SK-N-SH treated with all-trans-retinoic acid at 6 μM for 48 hours (cell line): ENCODE measurements around the gene SSTR1.

Experiments used
- ATAC-seq: fragments of 200-7000 bp; cut with Tn5 transposase; 3 replicates; pipeline ENCODE4 v1.9.1; 2020; ENCODE audit warnings: mild to moderate bottlenecking, moderate library complexity
- ARNTL ChIP-seq: fragments of 450-650 bp; formaldehyde crosslinking; IDR thresholded peaks from 2 replicates; pipeline ENCODE4 v1.5.0; 2020; ENCODE audit warnings: low read depth, mild to moderate bottlenecking, moderate library complexity, borderline replicate concordance
- BACH2 ChIP-seq: fragments of 250-450 bp; sonication (Bioruptor Pico); IDR thresholded peaks from 2 replicates; pipeline ENCODE4 v1.9.0; 2021; ENCODE audit warnings: mild to moderate bottlenecking, borderline replicate concordance
- CSDC2 ChIP-seq: fragments of 250-450 bp; sonication (Bioruptor Pico); IDR thresholded peaks from 2 replicates; pipeline ENCODE4 v1.5.0; 2020; ENCODE audit warnings: mild to moderate bottlenecking, moderate library complexity
- ESRRG ChIP-seq: fragments of 250-450 bp; sonication (Bioruptor Pico); IDR thresholded peaks from 2 replicates; pipeline ENCODE4 v1.6.1; 2021; ENCODE audit warnings: mild to moderate bottlenecking
- GLIS3 ChIP-seq: fragments of 250-450 bp; sonication (Bioruptor Pico); IDR thresholded peaks from 2 replicates; pipeline ENCODE4 v1.5.0; 2020; ENCODE audit warnings: mild to moderate bottlenecking, moderate library complexity
- ISL1 ChIP-seq: fragments of 250-450 bp; sonication (Bioruptor Pico); IDR thresholded peaks from 2 replicates; pipeline ENCODE4 v2.1.2; 2022; ENCODE audit warnings: mild to moderate bottlenecking, moderate library complexity
- OSR1 ChIP-seq: fragments of 250-450 bp; sonication (Bioruptor Pico); IDR thresholded peaks from 2 replicates; pipeline ENCODE4 v1.8.0; 2022; ENCODE audit warnings: moderate library complexity, mild to moderate bottlenecking, inconsistent platforms
- PPARA ChIP-seq: fragments of 250-450 bp; sonication (Bioruptor Pico); IDR thresholded peaks from 2 replicates; pipeline ENCODE4 v1.5.0; 2020; ENCODE audit warnings: mild to moderate bottlenecking, borderline replicate concordance
- RARB ChIP-seq: fragments of 250-450 bp; sonication (Bioruptor Pico); IDR thresholded peaks from 2 replicates; pipeline ENCODE4 v1.8.0; 2021; ENCODE audit warnings: mild to moderate bottlenecking, moderate library complexity
- SNAI2 ChIP-seq: fragments of 250-450 bp; sonication (Bioruptor Pico); IDR thresholded peaks from 2 replicates; pipeline ENCODE4 v1.5.0; 2020; ENCODE audit warnings: mild to moderate bottlenecking, moderate library complexity
- TCF4 ChIP-seq: fragments of 250-450 bp; sonication (Bioruptor Pico); IDR thresholded peaks from 2 replicates; pipeline ENCODE4 v1.8.0; 2021; ENCODE audit warnings: mild to moderate bottlenecking, moderate library complexity, borderline replicate concordance
- TOX ChIP-seq: fragments of 250-450 bp; sonication (Bioruptor Pico); IDR thresholded peaks from 2 replicates; pipeline ENCODE4 v1.8.0; 2021; ENCODE audit warnings: mild to moderate bottlenecking, moderate library complexity, borderline replicate concordance
- ZFP3 ChIP-seq: fragments of 250-450 bp; sonication (Bioruptor Pico); IDR thresholded peaks from 2 replicates; pipeline ENCODE4 v1.5.0; 2020; ENCODE audit warnings: mild to moderate bottlenecking, moderate library complexity
- ZFP30 ChIP-seq: fragments of 450-650 bp; formaldehyde crosslinking; IDR thresholded peaks from 2 replicates; pipeline ENCODE4 v1.5.0; 2022; ENCODE audit warnings: mild to moderate bottlenecking, moderate library complexity
- ZNF70 ChIP-seq: fragments of 450-650 bp; formaldehyde crosslinking; IDR thresholded peaks from 2 replicates; pipeline ENCODE4 v1.5.0; 2020; ENCODE audit warnings: mild to moderate bottlenecking, moderate library complexity
- ZNF8 ChIP-seq: fragments of 450-650 bp; formaldehyde crosslinking; IDR thresholded peaks from 2 replicates; pipeline ENCODE4 v1.5.0; 2020; ENCODE audit warnings: mild to moderate bottlenecking, moderate library complexity
- TF ChIP-seq, protein P1 (sequence below): fragments of 250-450 bp; sonication (Bioruptor Pico); IDR thresholded peaks from 2 replicates; pipeline ENCODE4 v1.5.1; 2020; ENCODE audit warnings: low read depth, mild to moderate bottlenecking, moderate library complexity
- TF ChIP-seq, protein P2 (sequence below): fragments of 250-450 bp; sonication (Bioruptor Pico); IDR thresholded peaks from 2 replicates; pipeline ENCODE4 v1.8.0; 2021; ENCODE audit warnings: low read depth, mild to moderate bottlenecking, moderate library complexity, borderline replicate concordance
- TF ChIP-seq, protein P3 (sequence below): fragments of 250-450 bp; sonication (Bioruptor Pico); IDR thresholded peaks from 2 replicates; pipeline ENCODE4 v1.5.0; 2020; ENCODE audit warnings: mild to moderate bottlenecking, moderate library complexity
- TF ChIP-seq, protein P4 (sequence below): fragments of 250-450 bp; sonication (Bioruptor Pico); IDR thresholded peaks from 2 replicates; pipeline ENCODE4 v1.5.1; 2021; ENCODE audit warnings: mild to moderate bottlenecking, moderate library complexity

Gene SSTR1

DNA sequence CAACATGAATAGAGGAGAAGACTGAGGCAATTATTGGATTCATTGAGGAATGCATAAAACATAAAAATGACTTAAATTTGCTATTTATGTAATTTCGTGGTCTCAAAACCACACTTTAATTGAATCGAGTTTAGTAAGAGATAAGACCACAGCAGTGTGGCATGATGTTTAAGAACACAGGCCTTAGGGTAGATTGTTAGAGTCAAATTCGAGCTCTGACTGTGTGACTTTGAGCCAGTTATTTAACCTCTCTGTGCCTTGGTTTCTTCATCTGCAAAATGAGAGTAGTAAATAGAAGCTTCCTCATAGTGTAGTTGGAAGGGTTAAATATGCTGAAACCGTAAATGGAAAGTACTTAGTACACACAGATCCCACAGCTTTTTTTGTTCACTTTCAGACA lies 9.3 kb upstream of the SSTR1 start:
- TF ChIP-seq CSDC2 (CRISPR knock-in tag) (no peak), OSR1 (CRISPR knock-in tag) (no peak), ARNTL (no peak), SNAI2 (CRISPR knock-in tag) (no peak), RARB (CRISPR knock-in tag) (no peak), ZFP3 (no peak), BACH2 (CRISPR knock-in tag) (no peak), TCF4 (CRISPR knock-in tag) (no peak), ZFP30 (CRISPR knock-in tag) (no peak), TOX (CRISPR knock-in tag) (no peak), GLIS3 (CRISPR knock-in tag) (no peak), ISL1 (CRISPR knock-in tag) (no peak), ZNF70 (CRISPR knock-in tag) (no peak), ZNF8 (no peak), PPARA (no peak), ESRRG (CRISPR knock-in tag) (no peak)
- TF ChIP-seq, protein P1, sequence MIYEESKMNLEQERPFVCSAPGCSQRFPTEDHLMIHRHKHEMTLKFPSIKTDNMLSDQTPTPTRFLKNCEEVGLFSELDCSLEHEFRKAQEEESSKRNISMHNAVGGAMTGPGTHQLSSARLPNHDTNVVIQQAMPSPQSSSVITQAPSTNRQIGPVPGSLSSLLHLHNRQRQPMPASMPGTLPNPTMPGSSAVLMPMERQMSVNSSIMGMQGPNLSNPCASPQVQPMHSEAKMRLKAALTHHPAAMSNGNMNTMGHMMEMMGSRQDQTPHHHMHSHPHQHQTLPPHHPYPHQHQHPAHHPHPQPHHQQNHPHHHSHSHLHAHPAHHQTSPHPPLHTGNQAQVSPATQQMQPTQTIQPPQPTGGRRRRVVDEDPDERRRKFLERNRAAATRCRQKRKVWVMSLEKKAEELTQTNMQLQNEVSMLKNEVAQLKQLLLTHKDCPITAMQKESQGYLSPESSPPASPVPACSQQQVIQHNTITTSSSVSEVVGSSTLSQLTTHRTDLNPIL (CRISPR knock-in tag): no peak
- TF ChIP-seq, protein P2, sequence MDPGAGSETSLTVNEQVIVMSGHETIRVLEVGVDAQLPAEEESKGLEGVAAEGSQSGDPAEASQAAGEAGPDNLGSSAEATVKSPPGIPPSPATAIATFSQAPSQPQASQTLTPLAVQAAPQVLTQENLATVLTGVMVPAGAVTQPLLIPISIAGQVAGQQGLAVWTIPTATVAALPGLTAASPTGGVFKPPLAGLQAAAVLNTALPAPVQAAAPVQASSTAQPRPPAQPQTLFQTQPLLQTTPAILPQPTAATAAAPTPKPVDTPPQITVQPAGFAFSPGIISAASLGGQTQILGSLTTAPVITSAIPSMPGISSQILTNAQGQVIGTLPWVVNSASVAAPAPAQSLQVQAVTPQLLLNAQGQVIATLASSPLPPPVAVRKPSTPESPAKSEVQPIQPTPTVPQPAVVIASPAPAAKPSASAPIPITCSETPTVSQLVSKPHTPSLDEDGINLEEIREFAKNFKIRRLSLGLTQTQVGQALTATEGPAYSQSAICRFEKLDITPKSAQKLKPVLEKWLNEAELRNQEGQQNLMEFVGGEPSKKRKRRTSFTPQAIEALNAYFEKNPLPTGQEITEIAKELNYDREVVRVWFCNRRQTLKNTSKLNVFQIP (CRISPR knock-in tag): no peak
- TF ChIP-seq, protein P3, sequence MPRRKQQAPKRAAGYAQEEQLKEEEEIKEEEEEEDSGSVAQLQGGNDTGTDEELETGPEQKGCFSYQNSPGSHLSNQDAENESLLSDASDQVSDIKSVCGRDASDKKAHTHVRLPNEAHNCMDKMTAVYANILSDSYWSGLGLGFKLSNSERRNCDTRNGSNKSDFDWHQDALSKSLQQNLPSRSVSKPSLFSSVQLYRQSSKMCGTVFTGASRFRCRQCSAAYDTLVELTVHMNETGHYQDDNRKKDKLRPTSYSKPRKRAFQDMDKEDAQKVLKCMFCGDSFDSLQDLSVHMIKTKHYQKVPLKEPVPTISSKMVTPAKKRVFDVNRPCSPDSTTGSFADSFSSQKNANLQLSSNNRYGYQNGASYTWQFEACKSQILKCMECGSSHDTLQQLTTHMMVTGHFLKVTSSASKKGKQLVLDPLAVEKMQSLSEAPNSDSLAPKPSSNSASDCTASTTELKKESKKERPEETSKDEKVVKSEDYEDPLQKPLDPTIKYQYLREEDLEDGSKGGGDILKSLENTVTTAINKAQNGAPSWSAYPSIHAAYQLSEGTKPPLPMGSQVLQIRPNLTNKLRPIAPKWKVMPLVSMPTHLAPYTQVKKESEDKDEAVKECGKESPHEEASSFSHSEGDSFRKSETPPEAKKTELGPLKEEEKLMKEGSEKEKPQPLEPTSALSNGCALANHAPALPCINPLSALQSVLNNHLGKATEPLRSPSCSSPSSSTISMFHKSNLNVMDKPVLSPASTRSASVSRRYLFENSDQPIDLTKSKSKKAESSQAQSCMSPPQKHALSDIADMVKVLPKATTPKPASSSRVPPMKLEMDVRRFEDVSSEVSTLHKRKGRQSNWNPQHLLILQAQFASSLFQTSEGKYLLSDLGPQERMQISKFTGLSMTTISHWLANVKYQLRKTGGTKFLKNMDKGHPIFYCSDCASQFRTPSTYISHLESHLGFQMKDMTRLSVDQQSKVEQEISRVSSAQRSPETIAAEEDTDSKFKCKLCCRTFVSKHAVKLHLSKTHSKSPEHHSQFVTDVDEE (CRISPR knock-in tag): no peak
- TF ChIP-seq, protein P4, sequence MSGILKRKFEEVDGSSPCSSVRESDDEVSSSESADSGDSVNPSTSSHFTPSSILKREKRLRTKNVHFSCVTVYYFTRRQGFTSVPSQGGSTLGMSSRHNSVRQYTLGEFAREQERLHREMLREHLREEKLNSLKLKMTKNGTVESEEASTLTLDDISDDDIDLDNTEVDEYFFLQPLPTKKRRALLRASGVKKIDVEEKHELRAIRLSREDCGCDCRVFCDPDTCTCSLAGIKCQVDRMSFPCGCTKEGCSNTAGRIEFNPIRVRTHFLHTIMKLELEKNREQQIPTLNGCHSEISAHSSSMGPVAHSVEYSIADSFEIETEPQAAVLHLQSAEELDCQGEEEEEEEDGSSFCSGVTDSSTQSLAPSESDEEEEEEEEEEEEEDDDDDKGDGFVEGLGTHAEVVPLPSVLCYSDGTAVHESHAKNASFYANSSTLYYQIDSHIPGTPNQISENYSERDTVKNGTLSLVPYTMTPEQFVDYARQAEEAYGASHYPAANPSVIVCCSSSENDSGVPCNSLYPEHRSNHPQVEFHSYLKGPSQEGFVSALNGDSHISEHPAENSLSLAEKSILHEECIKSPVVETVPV (CRISPR knock-in tag): no peak
- no peak for ATAC-seq

DNA sequence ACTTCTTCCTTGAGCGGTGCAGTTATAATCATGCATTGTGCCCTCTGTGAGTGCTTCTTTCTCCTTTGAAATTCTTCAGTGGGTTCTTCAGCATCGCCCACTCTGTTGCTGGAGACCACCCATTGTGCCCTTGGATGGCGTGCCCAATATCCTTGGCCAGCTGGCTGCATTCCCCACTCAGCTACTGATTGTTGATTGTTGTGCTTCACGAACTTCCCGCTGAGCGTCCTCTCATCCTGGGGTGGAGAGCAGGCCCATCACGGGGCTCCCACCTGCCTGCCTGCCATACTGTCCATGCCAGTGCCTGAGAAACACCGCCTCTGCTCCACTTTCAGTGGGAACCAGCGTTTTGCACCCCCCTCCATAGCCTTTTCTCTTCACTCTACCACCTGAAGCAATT lies 8.6 kb upstream of the SSTR1 start:
- TF ChIP-seq PPARA: no peak
- TF ChIP-seq, protein P3 (CRISPR knock-in tag): no peak
- no peak for TF ChIP-seq RARB (CRISPR knock-in tag)
- TF ChIP-seq, protein P2 (CRISPR knock-in tag): no peak
- ATAC-seq: no peak
